Adrenal gland (tissue), 12 donors: ENCODE measurements around the gene OR5K4. TPM values are rescaled to one million over a fixed set of nuclear protein-coding genes. Genes with fewer than 3 reads are reported as not detected.

Experiments used
- DNase-seq, 7 donors: peaks; one replicate each; pipeline ENCODE4 v3.0.0-alpha.2; 2019 to 2020
- H3K27ac ChIP-seq, 5 donors: fragments of 200-600 bp; sonication (generic) in 4 of 5; 1 replicate in 3 of 5; 2 replicates in 2 of 5; pipeline versions ENCODE4 v1.5.1 to v1.8.0; 2016 to 2020; ENCODE audit warnings: mild to moderate bottlenecking in 1 of 5
- H3K27me3 ChIP-seq: fragments of 200-600 bp; 2 replicates; pipeline ENCODE4 v1.8.0; 2021
- H3K36me3 ChIP-seq, 2 donors: fragments of 200-600 bp; replicated peaks in 1 of 2; 1 replicate in 1 of 2; 2 replicates in 1 of 2; pipeline versions ENCODE4 v1.5.1 to v1.8.0; 2018 to 2022
- H3K4me1 ChIP-seq, 2 donors: fragments of 200-600 bp; replicated peaks in 1 of 2; 1 replicate in 1 of 2; 2 replicates in 1 of 2; pipeline versions ENCODE4 v1.5.1 to v1.8.0; 2018 to 2021
- H3K4me3 ChIP-seq, 4 donors: fragments of 200-600 bp; sonication (generic) in 3 of 4; one replicate each; pipeline ENCODE4 v1.5.1; 2016 to 2018
- H3K9me3 ChIP-seq, 3 donors: fragments of 200-600 bp; sonication (generic) in 1 of 3; replicated peaks in 1 of 3; 1 replicate in 2 of 3; 2 replicates in 1 of 3; pipeline versions ENCODE4 v1.5.1 to v1.8.0; 2016 to 2021
- POLR2A ChIP-seq, 2 donors: fragments of 450-650 bp; IDR thresholded peaks; one replicate each; pipeline ENCODE4 v1.6.1; 2017; ENCODE audit warnings: antibody characterized with exemption in 2 of 2, mild to moderate bottlenecking in 2 of 2, moderate library complexity in 1 of 2
- WGBS, 4 donors: extraction: QIAGEN DNeasy Blood & Tissue Kit in 2 of 4; methylation state at CpG; one replicate each; pipeline versions ENCODE4 v1.1.5 to v1.1.7; 2013 to 2017; 5-methylcytosine and 5-hydroxymethylcytosine counted together
- intact Hi-C, 2 donors: fragments of 100-400 bp; cut with DNase I; formaldehyde crosslinking; loops; one replicate each; pipeline versions ENCODE4 v1.14.1 to v1.15.0; 2022 to 2023
- polyA plus RNA-seq, 3 donors: library from polyadenylated mRNA; stranded (reverse); fragments of 200-250 nt in 2 of 3; fragments of 350-450 nt in 1 of 3; fragmentation: Illumina TruSeq in 1 of 3; extraction: RNeasy Lipid Tissue Mini Kit (QIAGEN cat#74804) in 1 of 3; gene quantifications; one replicate each; pipeline ENCODE4 v1.2.3, GENCODE V29; 2013 to 2014
- total RNA-seq, 9 donors: library from RNA; depleted of rRNA in 4 of 9; stranded (reverse); fragments of >200 nt in 4 of 9; fragments of 120-200 nt in 1 of 9; fragmentation: NEBNext Ultra II Directional in 1 of 9; extraction: Animal tissue kit (Norgen Biotek cat#: 25700) in 1 of 9; gene quantifications; one replicate each; pipeline versions ENCODE4 v1.1.0 to v1.2.4, GENCODE V29; 2013 to 2023
- TF ChIP-seq, protein P1 (sequence below), 6 experiments: fragments of 450-650 bp in 4 of 6; fragments of 200-600 bp in 2 of 6; sonication (generic) in 1 of 6; IDR thresholded peaks; 1 replicate in 5 of 6; 2 replicates in 1 of 6; pipeline versions ENCODE4 v1.5.1 to v1.8.0; 2016 to 2021; ENCODE audit warnings: antibody characterized with exemption in 6 of 6, mild to moderate bottlenecking in 2 of 6, moderate library complexity in 1 of 6
- donor health status: healthy with polysubstance abuse.
- donor health status: Bipolar disorder and iron deficiency.
- donor health status: DM: yes; HTN: yes; CAD: no.
- donor health status: DM: no; HTN: no; CAD: no.
- donor health status: DM: no; HTN: no; CAD: no.
- donor health status: DM: yes; HTN: yes; CAD: no.

The OR5K4 gene
- total and polyA plus RNA-seq, 12 donors = not detected

GRCh38 chr3:98359993-98360675 lies 6.5 kb downstream of the OR5K4 start:
- peaks cover 0 to 10% (median 0%) of the 10 kb centered on the region in 3 donors for H3K9me3 ChIP-seq
- no peaks in the 10 kb centered on the region for H3K36me3 ChIP-seq
- no peak overlapping the region for H3K4me3 ChIP-seq
- intact Hi-C loops = no loop called here
- H3K4me1 ChIP-seq = no peaks in the 10 kb centered on the region
- WGBS, 4 donors = 51 to 83% (median 65%) methylated on average over 1 of the region's 1 CpG
- H3K27ac ChIP-seq = no peak overlapping the region
- no peak for TF ChIP-seq POLR2A (IDR thresholded peaks at IDR 0.05)
- no peak for DNase-seq
- H3K27me3 ChIP-seq = no peaks in the 10 kb centered on the region

DNA sequence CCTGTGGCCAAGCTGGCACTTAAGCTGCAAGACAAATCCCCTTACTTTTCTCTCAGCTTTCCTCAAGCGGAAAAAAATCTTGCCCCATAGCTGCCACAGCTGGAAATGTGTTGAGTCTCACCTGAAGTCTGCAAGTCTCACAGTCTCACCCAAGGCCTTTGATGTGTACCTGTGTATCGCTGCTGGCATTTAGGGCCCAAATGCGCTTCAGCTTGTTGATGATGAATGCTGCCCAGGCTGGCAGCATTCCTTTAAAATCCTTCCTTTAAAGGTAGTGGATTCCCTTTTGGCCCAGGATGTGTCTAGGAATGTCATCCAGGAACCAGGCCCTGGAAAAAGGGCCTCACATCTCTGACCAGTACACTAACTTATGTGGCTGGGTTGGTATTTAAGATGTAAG lies 7.0 kb downstream of the OR5K4 start:
- no peaks in the 10 kb centered on the region for H3K27me3 ChIP-seq
- peaks cover 0 to 15% (median 0%) of the 10 kb centered on the region in 3 donors for H3K9me3 ChIP-seq
- 84 to 96% (median 90%) methylated on average over 3 of the region's 3 CpGs for WGBS, 4 donors
- no peak for DNase-seq
- intact Hi-C loops = no loop called here
- no peaks in the 10 kb centered on the region for H3K36me3 ChIP-seq
- TF ChIP-seq, protein P1, sequence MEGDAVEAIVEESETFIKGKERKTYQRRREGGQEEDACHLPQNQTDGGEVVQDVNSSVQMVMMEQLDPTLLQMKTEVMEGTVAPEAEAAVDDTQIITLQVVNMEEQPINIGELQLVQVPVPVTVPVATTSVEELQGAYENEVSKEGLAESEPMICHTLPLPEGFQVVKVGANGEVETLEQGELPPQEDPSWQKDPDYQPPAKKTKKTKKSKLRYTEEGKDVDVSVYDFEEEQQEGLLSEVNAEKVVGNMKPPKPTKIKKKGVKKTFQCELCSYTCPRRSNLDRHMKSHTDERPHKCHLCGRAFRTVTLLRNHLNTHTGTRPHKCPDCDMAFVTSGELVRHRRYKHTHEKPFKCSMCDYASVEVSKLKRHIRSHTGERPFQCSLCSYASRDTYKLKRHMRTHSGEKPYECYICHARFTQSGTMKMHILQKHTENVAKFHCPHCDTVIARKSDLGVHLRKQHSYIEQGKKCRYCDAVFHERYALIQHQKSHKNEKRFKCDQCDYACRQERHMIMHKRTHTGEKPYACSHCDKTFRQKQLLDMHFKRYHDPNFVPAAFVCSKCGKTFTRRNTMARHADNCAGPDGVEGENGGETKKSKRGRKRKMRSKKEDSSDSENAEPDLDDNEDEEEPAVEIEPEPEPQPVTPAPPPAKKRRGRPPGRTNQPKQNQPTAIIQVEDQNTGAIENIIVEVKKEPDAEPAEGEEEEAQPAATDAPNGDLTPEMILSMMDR (IDR thresholded peaks at IDR 0.05) = no peak
- TF ChIP-seq POLR2A (IDR thresholded peaks at IDR 0.05) = no peak
- no peaks in the 10 kb centered on the region for H3K4me1 ChIP-seq
- no peak overlapping the region for H3K4me3 ChIP-seq
- H3K27ac ChIP-seq = no peak overlapping the region

DNA sequence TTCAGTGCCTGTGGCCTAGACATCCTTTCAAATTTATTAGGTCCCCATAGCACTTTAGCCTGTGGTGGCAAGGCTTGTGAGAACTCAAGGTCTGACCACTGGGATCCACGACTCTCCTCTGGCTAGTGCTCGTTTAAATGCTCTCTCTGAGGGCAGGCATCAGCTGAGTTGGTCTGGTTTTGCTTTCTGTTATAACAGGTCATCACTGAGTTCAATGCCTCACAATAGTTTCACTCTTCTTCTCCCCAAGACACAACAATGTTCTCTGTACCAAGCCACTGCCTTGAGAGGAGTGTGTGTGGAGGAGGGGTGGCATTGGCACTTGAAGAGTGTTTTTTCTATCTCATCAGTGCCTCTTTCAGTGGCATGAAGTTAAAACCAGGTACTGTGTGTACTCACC lies 7.6 kb downstream of the OR5K4 start:
- intact Hi-C loops = no loop called here
- Histone ChIP-seq H3K27me3 (no peaks in the 10 kb centered on the region), H3K36me3 (no peaks in the 10 kb centered on the region), H3K4me1 (no peaks in the 10 kb centered on the region), H3K4me3 (no peak overlapping the region), H3K9me3 (peaks cover 0 to 19% (median 0%) of the 10 kb centered on the region in 3 donors), H3K27ac (no peak overlapping the region)
- no peak for DNase-seq
- WGBS, 4 donors = 35 to 76% (median 58%) methylated on average over 2 of the region's 2 CpGs
- no peak for TF ChIP-seq POLR2A (IDR thresholded peaks at IDR 0.05)
- TF ChIP-seq, protein P1 (IDR thresholded peaks at IDR 0.05) = no peak

DNA sequence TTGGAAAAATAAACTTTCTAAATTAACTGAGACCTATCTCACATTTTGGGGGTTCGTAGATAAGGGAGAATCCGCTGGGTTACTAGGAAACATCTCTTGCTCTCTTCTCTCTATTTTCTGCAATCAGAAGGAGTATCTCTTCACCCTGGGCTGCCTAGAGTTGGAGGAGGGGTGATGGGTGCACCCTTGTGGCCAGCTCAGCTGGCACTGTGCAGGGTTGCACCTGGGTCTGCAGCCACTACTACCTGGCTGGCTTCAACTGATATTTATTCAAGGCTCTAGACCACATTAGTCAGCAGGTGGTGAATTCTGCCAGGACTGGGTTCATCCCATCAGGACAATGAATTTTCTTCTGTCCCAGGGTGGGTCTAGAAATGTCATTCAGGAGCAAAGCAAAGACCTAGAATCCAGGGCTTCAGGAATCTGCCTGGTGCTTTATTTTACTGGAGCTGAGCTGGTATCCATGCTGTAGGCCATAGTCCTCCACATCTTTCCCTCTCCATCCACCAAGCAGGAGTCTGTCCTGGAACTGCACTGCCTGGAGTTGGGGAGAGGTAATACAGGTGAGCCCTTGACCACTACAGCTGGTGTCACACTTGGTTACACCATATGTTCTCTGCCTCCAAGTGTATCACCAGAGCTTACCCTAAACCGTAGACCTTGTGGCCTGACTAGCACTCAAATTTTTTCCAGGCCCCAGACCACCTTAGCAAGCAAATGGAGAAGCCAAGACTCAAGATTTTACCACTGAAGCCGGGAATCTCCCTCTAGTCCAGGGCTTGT lies 14.0 kb downstream of the OR5K4 start:
- intact Hi-C loops = no loop called here

More for the DNA sequence above, 14.0 kb downstream of the OR5K4 start:
- DNase-seq = no peak
- H3K36me3 ChIP-seq = no peaks in the 10 kb centered on the region
- no peak overlapping the region for H3K27ac ChIP-seq
- H3K4me3 ChIP-seq = no peak overlapping the region
- no peaks in the 10 kb centered on the region for H3K4me1 ChIP-seq
- H3K9me3 ChIP-seq = peaks cover 0 to 19% (median 0%) of the 10 kb centered on the region in 3 donors
- 70 to 80% (median 78%) methylated on average over 4 of the region's 4 CpGs for WGBS, 4 donors
- no peaks in the 10 kb centered on the region for H3K27me3 ChIP-seq
- no peak for TF ChIP-seq POLR2A (IDR thresholded peaks at IDR 0.05)
- TF ChIP-seq, protein P1 (IDR thresholded peaks at IDR 0.05) = no peak
